ENCODE measurements around the gene CR1. TPM values are rescaled to one million over a fixed set of nuclear protein-coding genes. Genes with fewer than 3 reads are reported as not detected.
A peak's percentile ranks its signal among the peaks of the same experiment; 100 is the strongest.

CR1 gene
- total and polyA plus RNA-seq, 9 of the 15 experiments (the other 6 are each of a cell fraction or from before 2014, with no cell fraction given): 0.07 to 0.47 (median 0.18) TPM

DNA sequence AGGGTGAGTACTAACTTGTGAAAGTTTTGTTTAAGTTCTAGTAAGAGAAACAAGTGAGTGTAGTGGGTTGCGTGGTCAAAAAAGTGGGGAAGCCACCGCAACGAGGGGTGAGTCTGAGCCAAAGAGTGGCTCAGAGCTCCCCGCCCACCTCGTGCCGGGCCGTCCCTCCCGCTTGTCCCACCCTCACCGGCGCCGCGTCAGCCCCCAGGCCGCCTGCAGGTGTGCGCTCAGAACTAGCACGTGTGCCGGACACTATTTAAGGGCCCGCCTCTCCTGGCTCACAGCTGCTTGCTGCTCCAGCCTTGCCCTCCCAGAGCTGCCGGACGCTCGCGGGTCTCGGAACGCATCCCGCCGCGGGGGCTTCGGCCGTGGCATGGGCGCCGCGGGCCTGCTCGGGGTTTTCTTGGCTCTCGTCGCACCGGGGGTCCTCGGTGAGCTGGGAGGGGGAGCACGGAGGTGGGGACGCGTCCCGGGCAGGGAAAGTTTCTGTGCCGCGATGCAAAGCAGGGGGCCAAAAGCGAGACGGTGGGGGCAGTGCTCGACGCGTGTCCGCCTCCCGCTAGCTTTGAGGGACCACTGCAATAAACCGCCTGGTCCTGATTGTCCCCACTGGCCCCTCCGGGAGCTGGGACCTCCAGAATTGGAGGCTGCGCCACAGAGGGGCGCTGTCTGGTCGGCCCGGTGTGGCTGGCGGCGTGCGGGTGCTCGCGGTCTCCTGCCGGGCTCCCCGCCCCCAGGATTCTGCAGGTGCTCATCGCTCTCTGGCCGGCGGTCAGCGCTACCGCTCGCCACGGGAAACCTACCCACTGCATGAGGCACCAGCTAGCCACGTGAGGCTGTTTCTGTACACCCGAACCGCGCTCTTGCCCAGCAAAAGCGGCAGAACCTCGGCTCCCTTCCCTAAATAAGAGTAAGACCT, 41.7 kb upstream of the CR1 start, which contains the start of gene CR2 (continued):
- no peak; the same call in 1 of the 2 replicates for TF ChIP-seq HMBOX1 (IDR thresholded peaks at IDR 0.05)
- TF ChIP-seq NCOA6 (IDR thresholded peaks at IDR 0.05): no peak
- no peak for TF ChIP-seq MCM5 (IDR thresholded peaks at IDR 0.05; ENCODE audit: low read depth)
- no peak for TF ChIP-seq CSDE1 (IDR thresholded peaks at IDR 0.05)
- no peak for TF ChIP-seq POLR3A (IDR thresholded peaks at IDR 0.05; ENCODE audit: borderline replicate concordance, extremely low read depth, insufficient read depth, insufficient read length)
- TF ChIP-seq, protein P1, sequence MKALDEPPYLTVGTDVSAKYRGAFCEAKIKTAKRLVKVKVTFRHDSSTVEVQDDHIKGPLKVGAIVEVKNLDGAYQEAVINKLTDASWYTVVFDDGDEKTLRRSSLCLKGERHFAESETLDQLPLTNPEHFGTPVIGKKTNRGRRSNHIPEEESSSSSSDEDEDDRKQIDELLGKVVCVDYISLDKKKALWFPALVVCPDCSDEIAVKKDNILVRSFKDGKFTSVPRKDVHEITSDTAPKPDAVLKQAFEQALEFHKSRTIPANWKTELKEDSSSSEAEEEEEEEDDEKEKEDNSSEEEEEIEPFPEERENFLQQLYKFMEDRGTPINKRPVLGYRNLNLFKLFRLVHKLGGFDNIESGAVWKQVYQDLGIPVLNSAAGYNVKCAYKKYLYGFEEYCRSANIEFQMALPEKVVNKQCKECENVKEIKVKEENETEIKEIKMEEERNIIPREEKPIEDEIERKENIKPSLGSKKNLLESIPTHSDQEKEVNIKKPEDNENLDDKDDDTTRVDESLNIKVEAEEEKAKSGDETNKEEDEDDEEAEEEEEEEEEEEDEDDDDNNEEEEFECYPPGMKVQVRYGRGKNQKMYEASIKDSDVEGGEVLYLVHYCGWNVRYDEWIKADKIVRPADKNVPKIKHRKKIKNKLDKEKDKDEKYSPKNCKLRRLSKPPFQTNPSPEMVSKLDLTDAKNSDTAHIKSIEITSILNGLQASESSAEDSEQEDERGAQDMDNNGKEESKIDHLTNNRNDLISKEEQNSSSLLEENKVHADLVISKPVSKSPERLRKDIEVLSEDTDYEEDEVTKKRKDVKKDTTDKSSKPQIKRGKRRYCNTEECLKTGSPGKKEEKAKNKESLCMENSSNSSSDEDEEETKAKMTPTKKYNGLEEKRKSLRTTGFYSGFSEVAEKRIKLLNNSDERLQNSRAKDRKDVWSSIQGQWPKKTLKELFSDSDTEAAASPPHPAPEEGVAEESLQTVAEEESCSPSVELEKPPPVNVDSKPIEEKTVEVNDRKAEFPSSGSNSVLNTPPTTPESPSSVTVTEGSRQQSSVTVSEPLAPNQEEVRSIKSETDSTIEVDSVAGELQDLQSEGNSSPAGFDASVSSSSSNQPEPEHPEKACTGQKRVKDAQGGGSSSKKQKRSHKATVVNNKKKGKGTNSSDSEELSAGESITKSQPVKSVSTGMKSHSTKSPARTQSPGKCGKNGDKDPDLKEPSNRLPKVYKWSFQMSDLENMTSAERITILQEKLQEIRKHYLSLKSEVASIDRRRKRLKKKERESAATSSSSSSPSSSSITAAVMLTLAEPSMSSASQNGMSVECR (CRISPR knock-in tag; IDR thresholded peaks at IDR 0.05): peak; percentile 82; the same call in 1 of the 2 replicates
- 0 out of 2 replicates have a peak, but pooled peaks have one; percentile 18 for TF ChIP-seq KAT7 (CRISPR knock-in tag; IDR thresholded peaks at IDR 0.05; ENCODE audit: borderline replicate concordance)
- no peak for TF ChIP-seq KDM4B (IDR thresholded peaks at IDR 0.05; ENCODE audit: borderline replicate concordance in 2 of 2, low read depth in 1 of 2)
- TF ChIP-seq SPI1 (IDR thresholded peaks at IDR 0.05; ENCODE audit: borderline replicate concordance, low read depth, low read length): no peak
- TF ChIP-seq, protein P2, sequence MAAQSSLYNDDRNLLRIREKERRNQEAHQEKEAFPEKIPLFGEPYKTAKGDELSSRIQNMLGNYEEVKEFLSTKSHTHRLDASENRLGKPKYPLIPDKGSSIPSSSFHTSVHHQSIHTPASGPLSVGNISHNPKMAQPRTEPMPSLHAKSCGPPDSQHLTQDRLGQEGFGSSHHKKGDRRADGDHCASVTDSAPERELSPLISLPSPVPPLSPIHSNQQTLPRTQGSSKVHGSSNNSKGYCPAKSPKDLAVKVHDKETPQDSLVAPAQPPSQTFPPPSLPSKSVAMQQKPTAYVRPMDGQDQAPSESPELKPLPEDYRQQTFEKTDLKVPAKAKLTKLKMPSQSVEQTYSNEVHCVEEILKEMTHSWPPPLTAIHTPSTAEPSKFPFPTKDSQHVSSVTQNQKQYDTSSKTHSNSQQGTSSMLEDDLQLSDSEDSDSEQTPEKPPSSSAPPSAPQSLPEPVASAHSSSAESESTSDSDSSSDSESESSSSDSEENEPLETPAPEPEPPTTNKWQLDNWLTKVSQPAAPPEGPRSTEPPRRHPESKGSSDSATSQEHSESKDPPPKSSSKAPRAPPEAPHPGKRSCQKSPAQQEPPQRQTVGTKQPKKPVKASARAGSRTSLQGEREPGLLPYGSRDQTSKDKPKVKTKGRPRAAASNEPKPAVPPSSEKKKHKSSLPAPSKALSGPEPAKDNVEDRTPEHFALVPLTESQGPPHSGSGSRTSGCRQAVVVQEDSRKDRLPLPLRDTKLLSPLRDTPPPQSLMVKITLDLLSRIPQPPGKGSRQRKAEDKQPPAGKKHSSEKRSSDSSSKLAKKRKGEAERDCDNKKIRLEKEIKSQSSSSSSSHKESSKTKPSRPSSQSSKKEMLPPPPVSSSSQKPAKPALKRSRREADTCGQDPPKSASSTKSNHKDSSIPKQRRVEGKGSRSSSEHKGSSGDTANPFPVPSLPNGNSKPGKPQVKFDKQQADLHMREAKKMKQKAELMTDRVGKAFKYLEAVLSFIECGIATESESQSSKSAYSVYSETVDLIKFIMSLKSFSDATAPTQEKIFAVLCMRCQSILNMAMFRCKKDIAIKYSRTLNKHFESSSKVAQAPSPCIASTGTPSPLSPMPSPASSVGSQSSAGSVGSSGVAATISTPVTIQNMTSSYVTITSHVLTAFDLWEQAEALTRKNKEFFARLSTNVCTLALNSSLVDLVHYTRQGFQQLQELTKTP (IDR thresholded peaks at IDR 0.05; ENCODE audit: low read depth in 1 of 2, partially characterized antibody in 2 of 2): no peak
- no peak for TF ChIP-seq GMEB1 (CRISPR knock-in tag; IDR thresholded peaks at IDR 0.05)
- TF ChIP-seq SMAD1 (IDR thresholded peaks at IDR 0.05; ENCODE audit: low read depth, low read length, partially characterized antibody): no peak
- no peak for TF ChIP-seq SRSF9 (IDR thresholded peaks at IDR 0.05; ENCODE audit: borderline replicate concordance, low read depth, low read length)
- TF ChIP-seq ZNF785 (CRISPR knock-in tag; IDR thresholded peaks at IDR 0.05): no peak
- no peak for TF ChIP-seq ZBTB17 (CRISPR knock-in tag; IDR thresholded peaks at IDR 0.05)
